HG03558 (cell line): ENCODE measurements around the gene PPARD.

Source experiments
- ATAC-seq: cut with Tn5 transposase; IDR thresholded peaks from one replicate; pipeline ENCODE4 v1.9.1; 2021; ENCODE audit warnings: moderate number of reproducible peaks; ENCODE audit not compliant: unreplicated experiment; ENCODE audit errors: extremely low read depth

PPARD gene

GRCh38 chr6:35457907-35458306, 115.5 kb downstream of the PPARD start:
- ATAC-seq: no peak

- ATAC-seq: no peak
These were observed 118.9 kb downstream of the PPARD start for GRCh38 chr6:35461270-35461669.

- ATAC-seq: no peak
These were observed 120.9 kb downstream of the PPARD start for GRCh38 chr6:35463292-35463691.

- ATAC-seq: no peak
These were observed 123.3 kb downstream of the PPARD start for GRCh38 chr6:35465646-35466045.

GRCh38 chr6:35468181-35468979, 126.0 kb downstream of the PPARD start, which contains the start of gene RPL10A:
Gene RPL10A (plus strand): TSS chr6:35468401. CDS start chr6:35468435, 34 bp downstream.
- no peak for ATAC-seq

- no peak for ATAC-seq
These were observed 126.8 kb downstream of the PPARD start for GRCh38 chr6:35468980-35469750.

- ATAC-seq: no peak
These were observed 127.6 kb downstream of the PPARD start for GRCh38 chr6:35469751-35470662.

DNA sequence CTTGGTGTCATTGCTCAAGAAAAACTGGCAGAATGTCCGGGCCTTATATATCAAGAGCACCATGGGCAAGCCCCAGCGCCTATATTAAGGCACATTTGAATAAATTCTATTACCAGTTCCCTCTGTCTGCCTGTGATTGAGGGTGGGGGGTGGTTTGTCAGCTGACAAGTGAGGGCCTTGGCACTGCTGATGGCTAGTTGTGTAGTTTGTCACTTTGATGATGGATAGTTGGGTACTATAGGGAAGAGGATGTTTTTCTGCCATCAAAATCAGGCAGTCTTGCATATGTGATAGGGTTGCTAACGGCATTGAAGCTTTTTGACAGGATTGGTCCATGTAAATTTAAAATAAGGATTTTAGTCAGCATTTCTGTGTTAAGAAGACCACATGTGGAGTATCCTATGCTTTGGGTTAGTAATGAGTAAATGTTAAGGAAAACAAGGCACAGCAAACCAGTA, 128.3 kb downstream of the PPARD start:
- no peak for ATAC-seq

DNA sequence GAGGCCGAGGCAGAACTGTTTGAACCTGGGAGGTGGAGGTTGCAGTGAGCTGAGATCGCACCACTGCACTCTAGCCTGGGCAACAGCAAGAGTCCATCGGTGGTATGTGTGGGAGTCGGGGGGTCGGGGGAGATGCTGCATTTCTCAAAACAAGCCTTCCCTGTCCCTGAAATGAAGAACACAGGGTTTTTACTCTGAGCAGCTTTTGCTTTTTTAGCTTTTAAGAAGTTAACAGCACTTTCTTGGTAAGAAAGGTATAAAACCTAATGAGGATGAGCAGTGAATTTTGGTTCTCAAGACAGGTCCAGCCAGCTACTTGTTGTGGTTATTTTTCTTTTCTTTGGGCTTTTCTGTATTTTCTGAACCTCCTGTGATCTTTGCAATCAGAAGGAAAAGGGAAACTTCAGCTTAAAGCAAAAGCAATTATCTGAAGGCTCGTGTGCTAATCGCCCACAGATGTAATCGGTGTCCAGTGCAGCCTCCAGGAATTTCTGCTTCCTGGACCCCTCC, 129.5 kb downstream of the PPARD start:
- ATAC-seq: no peak

DNA sequence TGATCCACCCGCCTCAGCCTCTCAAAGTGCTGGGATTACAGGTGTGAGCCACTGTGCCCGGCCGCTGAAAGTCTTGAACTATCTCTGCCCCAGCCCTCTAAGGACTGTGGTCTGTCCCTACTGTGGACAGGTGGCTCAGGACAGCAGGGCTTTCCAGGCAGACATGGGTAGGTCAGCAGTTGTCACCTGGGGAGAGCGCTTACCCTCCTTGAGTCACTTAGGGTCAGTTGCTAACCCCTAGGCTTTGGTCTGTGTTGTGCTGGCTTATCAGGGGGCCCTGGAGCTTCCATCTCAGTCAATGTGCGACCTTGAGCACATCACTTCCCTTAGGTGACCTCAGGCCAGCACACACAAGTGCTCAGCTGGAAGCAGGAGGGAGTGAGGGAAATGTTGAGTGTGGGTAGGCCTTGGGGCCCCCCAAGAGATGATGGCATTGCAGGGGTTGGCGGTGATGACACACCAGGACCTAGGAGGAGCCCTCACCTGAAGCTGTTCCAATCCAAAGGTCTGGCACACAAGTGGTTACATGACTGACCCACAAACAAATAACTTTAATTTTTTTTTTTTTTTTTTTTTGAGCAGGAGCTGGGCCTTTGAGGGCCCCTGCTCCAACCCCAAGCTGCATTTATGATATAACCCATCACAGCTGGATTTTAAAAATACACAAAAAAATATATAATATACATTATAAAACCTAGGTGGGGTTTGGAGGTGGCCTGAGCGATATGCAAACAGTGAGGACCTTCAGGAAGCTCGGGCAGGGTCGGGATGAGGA, 130.9 kb downstream of the PPARD start:
- ATAC-seq: no peak

DNA sequence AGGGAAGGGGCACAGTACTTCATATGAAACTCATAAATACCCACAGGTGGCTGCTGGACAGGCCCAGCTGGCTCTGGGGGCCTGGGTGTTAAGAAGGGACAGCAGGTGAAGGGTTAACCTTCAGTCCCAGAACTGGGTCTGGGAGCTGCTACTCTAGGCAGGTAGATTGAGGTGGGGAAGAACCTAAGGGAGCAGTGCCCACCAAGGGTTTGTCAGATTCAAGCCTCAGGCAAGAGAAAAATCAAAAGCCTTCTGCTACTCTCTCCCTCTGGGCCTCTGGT, 131.4 kb downstream of the PPARD start:
- ATAC-seq: no peak

GRCh38 chr6:35474131-35474941, 132.0 kb downstream of the PPARD start:
- no peak for ATAC-seq

GRCh38 chr6:35474942-35475570, 132.7 kb downstream of the PPARD start:
- ATAC-seq: no peak

DNA sequence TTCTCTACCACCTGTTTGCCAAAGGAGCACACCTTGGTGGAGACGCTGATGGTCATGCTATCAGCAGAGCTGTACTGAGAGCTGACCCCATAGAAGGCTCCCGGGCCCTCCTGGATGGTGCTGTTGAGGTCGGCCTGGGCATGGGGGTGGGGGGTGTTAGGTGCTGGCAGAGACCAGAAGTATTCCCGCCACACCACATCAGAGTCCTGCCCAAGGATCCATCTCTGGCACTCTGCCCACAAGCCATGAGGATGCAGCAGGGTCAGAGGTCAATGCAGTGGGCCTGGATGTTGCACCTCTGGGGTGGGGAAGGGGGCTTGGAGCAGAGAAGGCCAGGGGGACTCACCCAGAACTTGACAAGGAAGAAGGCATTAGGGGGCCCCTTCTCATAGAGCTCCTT, 133.2 kb downstream of the PPARD start:
- no peak for ATAC-seq

GRCh38 chr6:35476004-35476403, 133.6 kb downstream of the PPARD start:
- ATAC-seq: no peak

DNA sequence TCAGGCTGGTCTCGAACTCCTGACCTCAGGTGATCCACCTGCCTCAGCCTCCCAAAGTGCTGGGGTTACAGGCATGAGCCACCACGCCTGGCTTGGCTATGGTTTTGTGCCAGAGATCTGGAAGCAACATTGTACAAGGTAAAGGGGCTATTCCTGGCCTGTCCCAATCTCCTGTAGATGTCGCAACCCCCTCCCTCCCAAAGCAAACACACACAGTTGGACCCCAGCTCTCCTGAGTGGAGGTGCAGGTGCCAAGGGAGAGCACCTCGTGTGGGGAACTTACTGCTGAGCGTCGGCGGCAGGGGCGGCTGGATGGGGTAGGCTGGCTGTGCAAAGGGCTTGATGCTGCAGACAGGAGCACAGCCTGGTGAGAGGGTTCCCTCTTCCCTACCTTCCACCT, 134.7 kb downstream of the PPARD start:
- ATAC-seq: no peak
